HG03354 (cell line): Measurements from ENCODE around the gene DOK4.

Source experiments
- ATAC-seq: cut with Tn5 transposase; IDR thresholded peaks from one replicate; pipeline ENCODE4 v1.9.1; 2021; ENCODE audit warnings: mild to moderate bottlenecking; ENCODE audit not compliant: unreplicated experiment, poor library complexity, severe bottlenecking

DOK4 gene

GRCh38 chr16:57485916-57486857 lies at the start of gene DOK4:
DOK4 (minus strand) TSS chr16:57486493; CDS start chr16:57479507, 6,986 bp downstream.
- peak; percentile 82 for ATAC-seq

GRCh38 chr16:57535680-57536305 lies 49.5 kb upstream of the DOK4 start:
- ATAC-seq, result peak; percentile 59

GRCh38 chr16:57534881-57535658 lies 48.8 kb upstream of the DOK4 start:
- no peak for ATAC-seq

- no peak for ATAC-seq
Observed at GRCh38 chr16:57534337-57534880, 48.1 kb upstream of the DOK4 start.

- no peak for ATAC-seq
Observed at GRCh38 chr16:57533431-57534336, 47.4 kb upstream of the DOK4 start.

- ATAC-seq, result no peak
Observed at GRCh38 chr16:57532266-57532625, 46.0 kb upstream of the DOK4 start.

- ATAC-seq, result no peak
Observed at GRCh38 chr16:57531635-57532265, 45.5 kb upstream of the DOK4 start.

- ATAC-seq, result no peak
Observed at GRCh38 chr16:57531253-57531575, 44.9 kb upstream of the DOK4 start.

GRCh38 chr16:57530522-57531252 lies 44.4 kb upstream of the DOK4 start:
- no peak for ATAC-seq

- peak; percentile 80 for ATAC-seq
Observed at GRCh38 chr16:57530104-57530521, 43.8 kb upstream of the DOK4 start.

GRCh38 chr16:57529391-57530103 lies 43.3 kb upstream of the DOK4 start:
- ATAC-seq, result peak; percentile 31

GRCh38 chr16:57528499-57529390 lies 42.5 kb upstream of the DOK4 start:
- ATAC-seq, result no peak

GRCh38 chr16:57527610-57528360 lies 41.5 kb upstream of the DOK4 start:
- ATAC-seq, result no peak

GRCh38 chr16:57527027-57527426 lies 40.7 kb upstream of the DOK4 start:
- no peak for ATAC-seq

- no peak for ATAC-seq
Observed at GRCh38 chr16:57526498-57526897, 40.2 kb upstream of the DOK4 start.

- ATAC-seq, result no peak
Observed at GRCh38 chr16:57525761-57526160, 39.5 kb upstream of the DOK4 start.
